ENCODE measurements around the gene PTX4. TPM values are rescaled to one million over a fixed set of nuclear protein-coding genes. Genes with fewer than 3 reads are reported as not detected.
"Not testable (repeated sequence)": the region's sequence is repeated elsewhere in the genome, so short reads cannot be mapped to it uniquely, and the experiment has no call there.

PTX4 gene
- polyA plus RNA-seq, 6 donors from 2014 or later = not detected

DNA sequence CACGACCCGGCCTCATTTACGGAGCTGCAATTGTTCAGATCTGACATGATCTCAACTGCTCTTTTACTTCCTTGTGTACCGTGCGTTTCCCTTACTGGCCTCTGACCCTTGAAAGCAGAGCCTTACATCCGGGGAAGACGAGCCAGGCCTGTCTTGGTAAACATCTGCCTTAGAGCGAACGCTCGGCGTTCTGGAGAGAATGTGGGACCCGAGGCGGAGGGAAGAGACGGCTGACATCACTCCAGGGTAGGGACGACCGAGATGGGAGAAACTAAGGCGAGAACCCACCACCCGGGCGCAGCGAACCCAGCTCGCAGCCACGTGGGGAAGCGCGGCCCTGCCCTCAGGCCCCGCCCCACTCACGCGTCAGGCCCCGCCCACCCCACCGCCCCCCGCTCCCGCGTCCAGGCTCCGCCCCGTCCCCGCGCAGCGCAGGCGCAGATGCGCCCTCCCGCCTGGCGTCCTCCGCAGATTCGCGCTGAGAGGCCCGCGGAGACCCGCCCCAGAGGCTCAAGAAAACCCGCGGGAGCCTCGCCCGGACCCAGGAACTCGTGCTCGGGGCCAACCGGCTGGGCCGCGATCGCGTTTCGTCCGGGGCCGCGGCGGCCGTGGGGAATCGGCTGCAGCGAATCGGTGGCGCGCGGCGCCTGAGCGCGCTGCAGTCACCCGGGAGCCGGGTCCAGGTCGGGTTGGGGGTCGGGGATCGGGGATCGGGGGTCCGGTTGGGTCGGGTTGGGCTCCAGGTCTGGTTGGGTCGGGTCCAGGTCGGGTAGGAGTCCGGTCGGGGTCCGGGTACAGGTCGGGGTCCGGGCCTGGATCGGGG, 4.4 kb upstream of the PTX4 start, which contains the start of gene TELO2:
Gene TELO2 (plus strand): TSS at position 438 of the 823 bp plus-strand sequence. CDS start 922 bp downstream, outside the sequence.
- H3K27ac Mint-ChIP-seq = peak within 1 kb of the TSS; percentile 97 to 100 (median 100)
- peak; percentile 83 for DNase-seq
- peak within 1 kb of the TSS; percentile 86 to 99 (median 96) for H3K4me3 Mint-ChIP-seq
- H3K27me3 Mint-ChIP-seq = no peaks in the 10 kb centered on the region
- H3K9me3 Mint-ChIP-seq = no peaks in the 10 kb centered on the region
- peaks cover 13 to 22% (median 15%) of the 10 kb centered on the region in 3 donors for H3K4me1 Mint-ChIP-seq
- peak; percentile 85 to 88 for ATAC-seq (ENCODE audit: low read depth in 2 of 2)
- no peaks in the 10 kb centered on the region for H3K36me3 Mint-ChIP-seq

DNA sequence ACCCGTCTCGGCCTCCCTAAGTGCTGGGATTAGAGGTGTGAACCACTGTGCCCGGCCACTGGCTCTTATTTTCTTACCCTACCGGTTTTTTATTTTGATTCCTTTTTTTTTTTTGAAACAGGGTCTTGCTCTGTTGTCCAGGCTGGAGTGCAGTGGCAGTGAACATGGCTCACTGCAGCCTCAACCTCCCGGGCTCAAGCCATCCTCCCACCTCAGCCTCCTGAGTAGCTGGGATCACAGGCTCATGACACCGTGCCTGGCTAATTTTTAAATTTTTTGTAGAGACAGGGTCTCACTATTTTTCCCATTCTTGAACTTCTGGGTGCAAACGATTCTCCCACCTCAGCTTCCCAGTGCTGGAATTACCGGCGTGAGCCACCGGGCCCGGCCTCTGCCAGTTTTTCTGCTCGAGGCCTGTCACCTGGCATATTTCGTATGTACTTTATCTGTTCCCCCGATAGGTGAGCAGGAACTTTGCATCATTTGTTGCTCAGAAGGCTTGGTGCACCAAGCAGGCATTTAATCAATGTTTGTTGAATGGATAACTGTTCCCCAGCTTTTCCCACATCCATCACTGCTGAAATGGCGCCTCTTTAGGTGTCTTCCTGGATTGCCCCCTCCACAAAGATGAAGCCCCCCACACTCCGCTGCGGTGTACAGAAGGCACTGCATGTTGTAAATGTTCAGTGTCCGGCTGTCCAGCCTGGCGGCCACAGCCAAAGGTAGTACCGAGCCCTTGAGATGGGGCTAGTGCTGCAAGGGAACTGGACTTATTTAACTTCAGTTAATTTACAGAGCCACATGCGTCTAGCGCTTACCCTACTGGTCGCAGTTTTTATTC, 3.6 kb upstream of the PTX4 start:
- Mint-ChIP-seq H3K27me3 (no peaks in the 10 kb centered on the region), H3K9me3 (no peaks in the 10 kb centered on the region), H3K4me1 (peaks cover 13 to 22% (median 15%) of the 10 kb centered on the region in 3 donors), H3K4me3 (peak overlapping the region; percentile 86 to 99 (median 96)), H3K36me3 (no peaks in the 10 kb centered on the region), H3K27ac (peak overlapping the region; percentile 97 to 100 (median 100))
- ATAC-seq (ENCODE audit: low read depth in 2 of 2) (no peak), DNase-seq (no peak)

DNA sequence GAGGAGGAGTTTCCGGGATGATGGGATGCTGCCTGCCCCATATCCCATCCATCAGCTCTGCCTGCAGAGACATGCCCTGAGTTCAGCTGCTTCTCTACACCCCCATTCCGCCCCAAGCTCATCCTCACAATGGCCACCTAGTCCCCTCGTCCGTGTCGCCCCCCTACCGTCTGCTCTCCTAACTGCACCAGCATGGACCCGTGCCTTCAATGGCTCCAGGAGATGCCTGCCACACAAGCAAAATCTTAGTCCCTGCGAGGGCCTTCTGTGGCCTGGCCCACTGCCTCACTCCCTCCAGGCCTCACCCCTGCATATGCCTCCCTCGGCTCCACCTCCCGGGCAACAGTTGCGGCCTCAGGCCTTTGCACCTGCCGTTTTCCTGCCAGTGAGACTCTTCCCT, 2.6 kb upstream of the PTX4 start:
- no peaks in the 10 kb centered on the region for H3K9me3 Mint-ChIP-seq
- H3K27ac Mint-ChIP-seq = peak overlapping the region in 4 of 6 donors; percentile 33 to 99 (median 84)
- DNase-seq (no peak), ATAC-seq (ENCODE audit: low read depth in 2 of 2) (no peak)
- no peaks in the 10 kb centered on the region for H3K27me3 Mint-ChIP-seq
- no peaks in the 10 kb centered on the region for H3K36me3 Mint-ChIP-seq
- H3K4me1 Mint-ChIP-seq = peaks cover 13 to 22% (median 15%) of the 10 kb centered on the region in 3 donors
- H3K4me3 Mint-ChIP-seq = peak overlapping the region in 4 of 8 donors; percentile 19 to 89 (median 62)

DNA sequence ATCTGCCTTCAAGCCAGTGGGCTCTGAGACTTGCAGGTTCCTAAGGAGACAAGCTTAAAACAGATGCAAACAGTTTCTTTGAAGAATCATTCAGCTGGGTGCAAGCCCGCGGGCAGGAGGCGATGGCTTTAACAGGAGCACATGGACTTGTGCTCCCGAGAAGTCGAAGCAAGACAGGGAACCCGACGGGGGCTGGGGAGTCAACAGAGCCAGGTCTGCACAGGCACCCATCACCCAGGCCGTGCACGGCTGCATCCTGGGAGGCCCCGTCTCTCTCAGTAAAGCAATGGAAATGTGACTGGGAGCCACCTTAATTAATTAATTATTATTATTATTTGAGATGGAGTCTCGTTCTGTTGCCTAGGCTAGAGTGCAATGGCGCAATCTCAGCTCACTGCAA, 333 bp upstream of the PTX4 start:
- Mint-ChIP-seq H3K4me3 (no peak overlapping the region), H3K4me1 (peaks cover 13 to 23% (median 19%) of the 10 kb centered on the region in 3 donors), H3K9me3 (no peaks in the 10 kb centered on the region), H3K27ac (peak overlapping the region in 2 of 6 donors; percentile 18 to 56), H3K36me3 (no peaks in the 10 kb centered on the region), H3K27me3 (no peaks in the 10 kb centered on the region)
- no peak for DNase-seq
- no peak for ATAC-seq (ENCODE audit: low read depth in 2 of 2)

DNA sequence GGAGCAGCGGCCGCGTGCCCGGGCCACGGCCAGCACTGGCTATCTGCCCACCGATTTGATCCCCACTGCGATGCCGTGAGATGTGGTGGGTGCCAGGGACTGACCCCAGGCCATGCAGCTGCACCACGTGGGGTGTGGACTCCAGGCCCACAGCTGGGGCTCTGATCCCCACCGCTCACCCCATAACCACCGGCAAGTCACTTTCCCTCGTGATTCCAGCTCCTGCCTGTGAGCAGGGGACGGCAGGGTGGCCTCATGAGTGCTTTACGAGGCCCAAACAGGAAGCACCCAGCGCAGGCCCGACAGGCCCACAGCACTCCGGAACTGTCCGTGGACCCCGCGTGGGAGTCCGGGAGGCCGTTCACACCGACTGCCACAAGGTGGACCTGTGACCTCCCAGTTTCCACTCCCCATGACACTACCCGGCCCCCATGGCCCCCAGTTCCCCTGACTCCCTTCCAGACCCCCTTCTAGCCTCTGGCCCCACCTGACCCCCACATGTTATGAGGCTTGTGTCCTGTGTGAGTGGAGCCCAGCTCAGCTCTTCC, 616 bp downstream of the PTX4 start:
- Mint-ChIP-seq H3K4me3 (peak overlapping the region in 1 of 8 donors; percentile 57), H3K27ac (peak overlapping the region in 1 of 6 donors; percentile 8)

DNA sequence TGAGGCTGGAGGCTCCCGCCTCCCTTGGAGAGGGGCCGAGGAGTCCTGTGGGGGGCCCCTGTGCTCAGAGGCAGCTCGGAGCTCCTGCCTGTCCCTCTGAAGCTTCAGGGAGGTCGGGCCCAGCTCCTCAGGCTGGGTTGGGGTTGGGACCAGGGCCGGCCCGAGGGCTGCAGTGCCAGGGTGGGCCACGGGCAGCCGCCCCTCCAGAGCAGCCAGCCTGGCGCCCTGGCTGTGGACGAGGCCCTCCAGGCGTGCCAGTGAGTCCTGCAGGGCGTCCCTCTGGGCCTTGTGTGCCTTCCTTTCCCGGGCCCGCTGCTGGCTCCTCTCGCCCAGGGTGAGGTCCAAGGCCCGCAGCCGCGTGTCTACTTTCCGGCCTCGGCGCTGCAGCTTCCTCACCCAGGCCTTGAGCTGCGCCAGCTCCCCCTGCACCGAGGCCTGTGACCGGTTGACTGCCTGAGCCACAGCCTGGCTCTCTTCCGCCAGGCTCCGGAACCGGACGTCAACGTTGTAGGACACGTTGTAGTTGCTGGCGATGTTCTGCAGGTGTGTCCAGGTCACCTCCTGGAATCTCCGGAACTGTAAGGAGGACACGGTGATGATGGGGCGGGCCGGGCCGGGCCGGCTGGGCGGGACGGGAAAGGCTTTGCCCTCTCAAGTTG, 1.2 kb downstream of the PTX4 start:
- ATAC-seq (ENCODE audit: low read depth in 2 of 2) (no peak), DNase-seq (no peak)
- Mint-ChIP-seq H3K27me3 (no peaks in the 10 kb centered on the region), H3K27ac (no peak overlapping the region), H3K4me3 (no peak overlapping the region), H3K36me3 (no peaks in the 10 kb centered on the region), H3K4me1 (peaks cover 6 to 20% (median 17%) of the 10 kb centered on the region in 3 donors), H3K9me3 (no peaks in the 10 kb centered on the region)

More for the DNA sequence above, 616 bp downstream of the PTX4 start:
- ATAC-seq (ENCODE audit: low read depth in 2 of 2) (no peak), DNase-seq (no peak)
- no peaks in the 10 kb centered on the region for H3K9me3 Mint-ChIP-seq
- peaks cover 12 to 22% (median 19%) of the 10 kb centered on the region in 3 donors for H3K4me1 Mint-ChIP-seq
- H3K36me3 Mint-ChIP-seq = no peaks in the 10 kb centered on the region
- no peaks in the 10 kb centered on the region for H3K27me3 Mint-ChIP-seq

DNA sequence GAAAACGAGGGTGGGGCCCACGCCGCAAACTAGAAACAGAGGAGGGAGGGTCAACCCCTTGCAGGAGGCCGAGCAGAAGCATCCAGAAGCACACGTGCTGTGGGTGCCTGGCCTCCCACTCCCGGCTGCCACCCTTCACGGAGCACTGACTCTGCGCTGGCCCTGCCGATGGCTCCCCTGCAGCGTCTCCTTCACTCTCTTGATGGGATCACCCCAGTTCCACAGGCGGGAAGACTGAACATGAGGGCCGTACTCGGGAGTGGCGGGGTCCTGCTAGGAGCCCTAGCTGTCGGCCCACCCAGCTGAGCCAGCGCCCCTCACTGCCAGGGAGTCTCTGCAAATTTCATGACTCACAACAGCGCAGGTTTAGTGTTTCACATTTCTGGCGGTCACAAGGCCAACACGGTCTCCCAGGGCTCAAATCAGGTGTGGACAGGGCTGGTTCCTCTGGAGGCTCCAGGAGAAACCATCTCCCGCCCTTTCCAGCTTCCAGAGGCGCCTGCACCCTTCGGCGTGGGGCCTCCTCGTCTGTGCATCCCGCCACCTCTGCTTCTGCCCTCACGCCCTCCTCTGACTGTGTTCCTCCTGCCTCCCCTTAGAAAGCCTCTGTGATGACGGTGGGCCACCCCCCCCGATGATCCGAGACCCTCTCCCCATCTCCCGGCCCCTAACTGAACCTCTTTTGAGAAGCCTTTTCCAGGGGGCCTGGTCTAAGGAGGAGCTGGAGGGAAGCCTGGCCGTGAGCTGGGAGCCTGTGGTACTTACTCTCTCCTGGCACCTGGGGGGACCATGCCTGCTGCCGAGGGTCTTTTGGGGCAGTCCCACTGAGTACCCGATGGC, 2.0 kb downstream of the PTX4 start:
- H3K36me3 Mint-ChIP-seq = no peaks in the 10 kb centered on the region
- no peaks in the 10 kb centered on the region for H3K27me3 Mint-ChIP-seq
- no peaks in the 10 kb centered on the region for H3K9me3 Mint-ChIP-seq
- H3K4me1 Mint-ChIP-seq = peaks cover 4 to 21% (median 15%) of the 10 kb centered on the region in 3 donors
- DNase-seq = no peak
- ATAC-seq (ENCODE audit: low read depth in 2 of 2) = no peak
- H3K27ac Mint-ChIP-seq = peak overlapping the region in 1 of 6 donors; percentile 79
- H3K4me3 Mint-ChIP-seq = no peak overlapping the region

DNA sequence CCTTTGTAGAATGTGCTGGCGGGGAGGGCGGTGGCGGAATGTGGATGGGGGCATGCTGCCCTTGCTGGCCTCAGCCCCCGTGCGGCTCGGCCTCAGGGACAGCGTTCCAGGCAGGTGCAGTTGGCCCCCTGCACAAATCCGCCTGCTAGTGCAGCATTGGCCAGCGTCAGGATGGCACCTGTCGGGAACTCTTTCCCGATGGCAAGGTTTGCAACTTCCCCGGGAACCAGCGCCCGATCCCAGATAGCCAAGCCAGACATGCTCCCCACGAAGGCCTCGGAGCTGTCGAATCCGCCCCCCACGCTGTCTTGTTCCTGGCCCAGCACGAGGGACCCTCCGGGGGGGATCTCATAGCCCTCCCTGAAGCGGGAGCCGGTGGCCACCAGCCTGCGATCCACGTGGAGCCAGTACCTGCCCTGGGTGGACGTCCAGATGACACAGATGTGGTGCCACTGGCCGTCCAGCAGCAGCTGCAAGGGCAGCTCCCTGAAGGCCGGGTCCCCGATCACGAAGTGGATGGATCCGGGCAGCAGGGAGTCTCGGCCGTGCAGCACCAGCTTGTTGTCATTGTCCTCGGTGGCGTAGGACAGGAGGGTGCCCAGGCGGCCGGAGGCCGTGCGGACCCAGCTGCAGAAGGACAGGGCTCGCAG, 2.8 kb downstream of the PTX4 start:
- H3K9me3 Mint-ChIP-seq = peaks cover 0 to 4% (median 0%) of the 10 kb centered on the region in 7 donors
- peak overlapping the region in 1 of 6 donors; percentile 9 for H3K27ac Mint-ChIP-seq
- ATAC-seq (ENCODE audit: low read depth in 2 of 2) (no peak), DNase-seq (no peak)
- H3K4me1 Mint-ChIP-seq = peaks cover 12 to 23% (median 21%) of the 10 kb centered on the region in 3 donors
- peak overlapping the region in 1 of 8 donors; percentile 12 for H3K4me3 Mint-ChIP-seq
- H3K27me3 Mint-ChIP-seq = no peaks in the 10 kb centered on the region
- H3K36me3 Mint-ChIP-seq = peaks cover 0 to 5% of the 10 kb centered on the region in 2 donors

DNA sequence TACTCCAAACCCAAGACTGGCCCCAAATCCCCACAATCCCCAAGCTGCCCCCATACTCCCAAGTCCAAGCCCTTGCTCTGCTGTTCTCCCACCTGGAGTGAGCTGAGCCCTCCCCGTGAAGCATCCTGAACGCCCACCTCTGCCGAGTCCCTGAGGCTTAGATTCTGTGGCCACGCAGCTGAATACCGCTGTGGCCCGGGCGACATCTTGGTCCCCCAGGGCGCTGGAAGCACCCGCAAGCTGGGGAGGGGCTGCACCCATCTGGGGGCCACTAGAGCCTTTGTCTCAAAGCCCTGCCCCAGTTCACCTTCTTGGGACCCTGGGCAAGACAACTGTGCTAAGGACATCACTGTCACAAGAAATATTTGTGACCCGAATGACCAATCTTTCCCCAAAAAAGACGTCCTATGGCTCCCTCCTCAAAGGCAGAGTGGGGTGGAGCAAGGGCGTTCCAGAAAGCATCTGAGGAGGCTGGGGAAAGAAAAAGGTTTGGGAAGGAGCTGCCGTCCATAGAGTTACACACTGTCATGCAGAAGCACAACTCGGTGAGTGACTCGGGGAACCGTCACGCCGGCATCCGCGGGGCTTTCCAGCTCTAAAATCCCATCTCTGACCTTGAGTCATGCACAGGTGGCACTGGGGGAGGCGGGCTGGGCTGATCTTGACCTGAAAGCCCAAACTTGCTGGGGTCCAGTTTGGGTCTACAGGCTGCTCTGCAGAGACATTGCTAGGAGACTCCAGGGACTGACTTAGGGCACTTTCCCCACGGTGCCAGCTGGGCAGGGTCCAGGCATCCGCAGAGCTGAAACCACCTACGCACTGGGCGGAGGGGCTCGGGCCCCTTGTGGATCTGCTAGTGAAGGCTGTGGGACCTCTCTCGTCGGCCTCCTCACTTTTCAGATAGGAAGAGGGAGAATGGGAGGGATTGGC, 6.6 kb downstream of the PTX4 start:
- H3K27ac Mint-ChIP-seq = peak overlapping the region in 5 of 6 donors; percentile 27 to 97 (median 44)
- H3K4me1 Mint-ChIP-seq = peaks cover 23 to 52% (median 23%) of the 10 kb centered on the region in 3 donors
- peak overlapping the region in 2 of 8 donors; percentile 37 to 81 for H3K4me3 Mint-ChIP-seq
- no peaks in the 10 kb centered on the region for H3K27me3 Mint-ChIP-seq
- H3K9me3 Mint-ChIP-seq = peaks cover 0 to 7% (median 4%) of the 10 kb centered on the region in 7 donors
- peaks cover 0 to 8% of the 10 kb centered on the region in 2 donors for H3K36me3 Mint-ChIP-seq
- no peak for DNase-seq
- ATAC-seq (ENCODE audit: low read depth in 2 of 2) = no peak

DNA sequence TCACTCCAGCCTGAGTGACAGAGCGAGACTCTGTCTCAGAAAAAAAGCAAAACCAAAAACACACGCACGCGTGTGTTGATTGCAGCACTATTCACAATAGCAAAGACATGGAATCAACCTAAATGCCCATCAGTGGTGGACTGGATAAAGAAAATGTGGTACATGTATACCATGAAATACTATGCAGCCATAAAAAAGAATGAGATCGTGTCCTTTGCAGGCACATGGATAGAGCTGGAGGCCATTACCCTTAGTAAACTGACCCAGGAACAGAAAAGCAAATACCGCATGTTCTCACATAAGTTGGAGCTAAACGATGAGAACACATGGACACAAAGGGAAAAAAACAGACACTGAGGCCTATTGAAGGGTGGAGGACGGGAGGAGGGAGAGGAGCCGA, 9.8 kb downstream of the PTX4 start:
- DNase-seq; ATAC-seq (ENCODE audit: low read depth in 2 of 2); H3K36me3 Mint-ChIP-seq; H3K27me3 Mint-ChIP-seq; H3K9me3 Mint-ChIP-seq: not testable (repeated sequence)
- H3K27ac Mint-ChIP-seq = peak overlapping the region in 4 of 6 donors; percentile 74 to 98 (median 88)
- H3K4me3 Mint-ChIP-seq = peak overlapping the region in 5 of 8 donors; percentile 30 to 70 (median 66)
- peaks cover 23 to 63% (median 23%) of the 10 kb centered on the region in 3 donors for H3K4me1 Mint-ChIP-seq

DNA sequence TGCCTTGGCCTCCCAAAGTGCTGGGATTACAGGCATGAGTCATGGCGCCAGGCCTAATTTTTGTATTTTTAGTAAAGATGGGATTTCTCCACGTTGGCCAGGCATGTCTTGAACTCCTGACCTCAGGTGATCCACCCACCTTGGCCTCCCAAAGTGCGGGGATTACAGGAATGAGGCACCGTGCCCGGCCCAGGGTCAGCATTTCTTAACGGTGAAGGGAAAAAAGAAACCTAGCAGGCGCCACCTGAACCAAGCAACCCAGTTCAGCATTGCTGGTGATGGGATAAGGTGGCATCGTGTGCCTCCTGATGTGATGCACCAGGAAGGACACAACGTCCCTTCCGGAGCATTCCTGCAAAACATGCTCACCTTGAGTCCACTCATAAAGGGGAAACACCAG, 11.7 kb downstream of the PTX4 start:
- no peak for ATAC-seq (ENCODE audit: low read depth in 2 of 2)
- Mint-ChIP-seq H3K4me3 (peak overlapping the region in 5 of 8 donors; percentile 20 to 72 (median 39)), H3K27me3 (no peaks in the 10 kb centered on the region), H3K36me3 (peaks cover 0 to 8% of the 10 kb centered on the region in 2 donors), H3K9me3 (peaks cover 0 to 7% (median 4%) of the 10 kb centered on the region in 7 donors), H3K27ac (peak overlapping the region in 3 of 6 donors; percentile 67 to 94 (median 78)), H3K4me1 (peaks cover 24 to 73% (median 33%) of the 10 kb centered on the region in 3 donors)
- DNase-seq = no peak

Measured in naive B cell (primary cell).